Medulla oblongata (tissue), 1 donor: Measurements from ENCODE around the gene USP47.

ENCODE experiments used
- DNase-seq: peaks from one replicate; pipeline ENCODE4 v3.0.0-alpha.2; 2015; ENCODE audit errors: extremely low spot score

Gene USP47

DNA sequence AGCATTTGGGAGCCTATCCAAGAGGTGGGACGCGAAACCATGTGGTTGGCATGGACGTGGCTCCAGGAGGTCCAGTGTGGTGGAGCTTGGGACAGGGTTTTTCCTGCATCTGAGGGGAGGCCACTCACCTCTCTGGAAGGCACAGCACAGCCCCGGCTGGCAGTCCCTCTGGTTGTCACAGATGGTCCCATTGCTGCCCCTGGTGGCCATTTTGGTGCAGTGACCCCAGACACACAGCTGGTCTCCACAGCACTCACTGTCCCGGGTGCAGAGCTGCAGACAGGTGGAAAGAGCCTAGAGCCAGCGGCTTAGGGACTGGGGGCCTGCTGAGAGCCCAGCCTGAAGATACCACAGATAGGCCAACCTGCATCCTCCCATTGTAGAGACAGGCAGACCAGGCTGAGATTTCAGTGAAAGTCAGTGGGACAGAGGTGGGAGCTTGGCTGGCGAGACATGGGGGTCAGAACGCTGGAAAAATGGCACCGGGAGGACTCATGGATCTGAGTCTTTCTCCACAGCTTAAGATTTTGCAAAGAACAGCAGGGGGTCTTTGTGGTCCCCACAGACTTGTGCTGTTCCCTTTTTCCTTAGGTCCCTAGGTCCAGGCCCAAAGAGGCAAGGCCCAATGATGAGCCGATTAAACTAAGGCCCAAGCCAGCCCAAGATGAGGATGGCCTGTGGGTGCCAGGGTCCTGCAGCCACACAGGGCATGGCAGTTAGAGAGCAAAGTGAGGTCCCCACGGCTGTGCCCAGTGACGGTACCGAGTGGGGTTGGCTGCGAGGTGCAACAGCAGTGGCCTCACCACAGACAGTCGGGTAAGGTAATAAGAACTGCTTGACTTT, 125.3 kb downstream of the USP47 start:
- DNase-seq, result peak; percentile 80

DNA sequence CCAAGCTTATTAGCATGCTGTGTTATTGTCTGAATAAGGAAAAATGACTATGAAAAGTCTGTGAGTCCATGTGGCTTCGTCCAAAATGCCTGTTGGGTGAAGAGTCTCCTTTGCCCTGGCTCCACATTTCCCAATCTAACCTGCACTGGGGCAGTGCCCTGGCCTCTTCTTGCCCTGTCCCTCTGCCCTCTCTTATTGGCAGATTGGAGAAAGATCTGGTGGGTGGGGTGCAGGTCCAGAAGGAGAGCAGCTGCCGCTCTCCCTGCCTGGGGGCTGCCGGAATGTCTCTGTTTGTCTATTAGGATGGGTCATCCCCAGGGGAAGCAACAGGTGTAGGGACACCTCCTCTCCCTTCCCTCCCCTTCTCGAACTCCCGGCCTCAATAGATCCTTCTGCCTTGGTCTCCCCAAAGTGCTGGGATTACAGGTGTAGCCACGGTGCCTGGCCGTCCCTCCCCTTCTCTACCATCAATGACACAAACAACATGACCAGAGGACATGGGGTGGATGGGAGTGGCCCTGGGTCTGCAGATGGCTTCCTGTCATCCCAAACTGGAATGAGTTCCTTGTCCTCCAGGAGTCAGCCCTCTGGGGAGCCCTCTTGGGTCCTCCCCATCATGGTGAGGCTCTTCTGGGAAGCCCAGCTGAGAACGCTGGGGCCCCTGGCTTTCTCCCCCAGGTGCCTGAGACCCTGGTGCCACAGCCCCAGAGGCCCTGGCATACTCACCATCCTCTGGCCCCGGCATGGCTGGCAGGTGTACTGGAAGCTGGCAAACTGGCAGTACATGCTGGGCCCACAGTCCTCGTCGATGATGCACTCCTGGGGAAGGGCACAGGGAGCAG, 126.1 kb downstream of the USP47 start:
- DNase-seq, result no peak

GRCh38 chr11:11968511-11969280, 126.9 kb downstream of the USP47 start:
- DNase-seq, result no peak

DNA sequence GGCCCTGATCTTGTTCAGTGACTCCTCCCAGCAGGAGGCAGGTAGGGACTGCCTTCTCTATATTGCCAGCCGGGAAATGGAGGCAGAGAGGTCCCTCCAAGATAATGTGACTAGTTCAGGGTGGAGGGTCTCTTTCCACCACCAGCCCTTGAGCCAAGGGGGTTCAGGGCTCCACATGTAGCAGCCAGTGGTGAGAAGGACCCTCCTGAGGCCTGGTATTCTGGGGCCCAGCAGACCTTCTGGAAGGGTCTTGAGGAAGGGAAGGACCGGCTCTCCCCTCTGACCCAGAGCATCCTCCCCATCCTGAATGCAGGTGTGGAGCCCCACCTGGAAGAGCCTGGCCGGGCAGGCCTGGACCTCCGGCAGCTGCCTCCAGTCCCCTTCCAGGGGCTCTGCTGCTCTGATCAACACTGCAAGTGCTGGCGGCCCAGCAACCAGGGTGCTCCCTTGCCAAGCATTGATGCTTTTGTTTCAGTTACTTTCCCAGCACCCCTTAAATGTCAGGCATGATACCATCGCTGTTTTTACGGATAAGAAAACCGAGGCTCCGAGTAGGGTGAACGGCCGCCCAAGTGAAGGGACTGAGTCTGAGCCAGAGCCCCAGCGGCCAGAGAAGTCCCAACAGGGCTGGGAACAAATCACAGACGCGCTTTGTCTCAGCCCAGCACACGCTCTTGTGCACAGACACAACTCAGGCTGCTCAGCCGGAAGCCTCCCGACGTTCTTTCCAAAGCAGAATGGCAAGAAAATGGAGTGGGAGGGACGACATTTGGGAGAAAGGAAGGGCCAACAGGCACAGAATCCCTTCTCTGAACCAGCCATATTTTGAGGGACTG, 127.8 kb downstream of the USP47 start:
- peak; percentile 82 for DNase-seq

- DNase-seq, result no peak
These were observed 128.8 kb downstream of the USP47 start for GRCh38 chr11:11970556-11970955.

- no peak for DNase-seq
These were observed 130.3 kb downstream of the USP47 start for GRCh38 chr11:11971906-11972547.

GRCh38 chr11:11972730-11973341, 131.1 kb downstream of the USP47 start:
- DNase-seq, result no peak

GRCh38 chr11:11973361-11973800, 131.6 kb downstream of the USP47 start:
- peak; percentile 95 for DNase-seq

DNA sequence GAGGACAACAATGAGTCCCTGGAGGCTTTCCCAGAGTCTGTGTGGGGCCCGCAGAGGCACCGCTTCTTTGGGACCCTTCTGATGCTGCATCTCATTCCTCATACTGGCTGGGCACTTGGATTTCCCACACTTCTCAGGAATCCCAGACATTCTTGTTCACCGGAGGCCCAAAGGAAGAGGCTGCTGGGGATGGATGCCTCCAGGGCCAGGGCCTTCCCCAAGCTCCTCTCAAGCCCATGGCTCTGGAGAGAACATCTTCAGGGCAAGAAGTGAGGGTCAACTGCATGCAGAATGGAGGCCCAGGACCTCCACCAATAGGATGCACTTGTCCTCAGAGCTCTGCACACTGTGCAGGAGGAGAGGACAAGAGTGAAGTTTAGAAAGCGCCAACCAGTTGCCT, 132.1 kb downstream of the USP47 start:
- DNase-seq, result no peak

DNA sequence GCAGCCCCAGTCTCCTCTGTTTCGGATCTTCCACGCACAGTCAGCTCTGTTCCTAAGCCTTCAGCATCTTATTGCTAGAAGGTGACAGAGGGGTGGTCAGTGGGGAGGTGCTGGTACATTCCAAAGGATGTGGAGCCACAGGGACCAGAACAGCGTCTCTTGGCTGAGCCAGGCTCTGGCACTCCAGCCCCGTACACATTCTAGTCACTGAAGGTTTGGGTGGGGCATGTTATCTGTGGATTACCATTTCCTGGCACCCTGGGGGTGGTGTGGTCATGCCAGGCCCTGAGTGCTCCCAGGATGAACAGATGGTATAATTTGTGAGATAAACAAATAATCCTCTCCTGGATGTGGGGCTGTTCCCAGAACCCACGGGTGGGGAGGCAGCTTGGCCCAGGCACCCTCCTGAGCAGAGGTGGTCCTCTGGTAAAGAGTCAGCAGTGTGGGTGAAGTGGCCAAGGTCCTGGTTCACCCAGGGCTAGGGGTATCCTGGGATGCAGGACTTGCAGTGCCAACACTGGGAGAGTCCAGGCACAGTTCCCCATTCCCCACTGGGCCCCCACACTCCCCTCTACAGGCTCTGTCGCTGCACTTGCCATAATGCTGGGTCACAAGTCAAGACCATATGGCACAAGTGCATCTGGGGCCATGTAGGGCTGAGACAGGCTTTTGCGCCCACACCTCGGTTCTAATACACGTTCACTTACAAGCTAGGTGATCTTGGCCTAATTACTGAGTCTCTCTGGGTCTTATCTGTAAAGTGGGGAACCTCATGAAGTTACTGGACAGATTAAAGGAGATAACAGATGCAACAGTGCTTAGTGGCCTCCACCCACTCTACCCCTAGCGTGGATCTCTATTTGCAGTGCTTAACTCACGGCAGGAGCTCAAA, 133.7 kb downstream of the USP47 start:
- no peak for DNase-seq

DNA sequence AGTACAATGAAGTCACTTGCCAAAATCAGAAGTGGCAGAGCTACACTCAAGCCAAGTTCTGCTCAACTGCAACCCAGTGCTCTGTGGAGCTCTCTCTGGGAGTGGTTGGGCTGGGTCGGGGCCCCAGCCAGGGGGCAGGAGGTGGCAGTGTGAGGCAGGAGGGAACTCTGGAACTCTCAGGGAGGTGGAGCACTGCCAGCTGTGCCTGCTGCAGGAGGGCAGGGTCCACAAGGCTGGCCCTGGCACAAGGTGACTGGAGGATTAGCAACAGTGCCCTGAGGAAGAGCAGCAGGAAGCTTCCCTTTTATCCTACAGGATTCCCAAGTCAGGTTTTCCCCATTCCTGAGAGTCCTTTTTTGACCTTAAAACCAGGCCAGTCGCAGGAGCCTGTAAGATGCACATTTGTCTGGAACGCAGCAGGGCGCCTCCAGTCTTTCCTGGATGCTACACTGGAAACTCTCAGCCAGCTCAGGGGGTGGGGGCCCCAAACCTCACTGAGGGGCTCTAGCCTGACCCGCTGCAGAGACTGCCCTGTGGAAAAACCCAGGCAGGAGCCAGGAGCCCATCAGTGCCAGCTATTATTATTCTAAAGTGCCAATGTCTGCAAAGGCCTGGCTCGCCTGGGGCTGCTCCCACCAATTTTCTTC, 134.8 kb downstream of the USP47 start:
- DNase-seq, result peak; percentile 34

GRCh38 chr11:11977206-11977938, 135.6 kb downstream of the USP47 start:
- peak; percentile 42 for DNase-seq

- no peak for DNase-seq
These were observed 136.4 kb downstream of the USP47 start for GRCh38 chr11:11978098-11978637.

DNA sequence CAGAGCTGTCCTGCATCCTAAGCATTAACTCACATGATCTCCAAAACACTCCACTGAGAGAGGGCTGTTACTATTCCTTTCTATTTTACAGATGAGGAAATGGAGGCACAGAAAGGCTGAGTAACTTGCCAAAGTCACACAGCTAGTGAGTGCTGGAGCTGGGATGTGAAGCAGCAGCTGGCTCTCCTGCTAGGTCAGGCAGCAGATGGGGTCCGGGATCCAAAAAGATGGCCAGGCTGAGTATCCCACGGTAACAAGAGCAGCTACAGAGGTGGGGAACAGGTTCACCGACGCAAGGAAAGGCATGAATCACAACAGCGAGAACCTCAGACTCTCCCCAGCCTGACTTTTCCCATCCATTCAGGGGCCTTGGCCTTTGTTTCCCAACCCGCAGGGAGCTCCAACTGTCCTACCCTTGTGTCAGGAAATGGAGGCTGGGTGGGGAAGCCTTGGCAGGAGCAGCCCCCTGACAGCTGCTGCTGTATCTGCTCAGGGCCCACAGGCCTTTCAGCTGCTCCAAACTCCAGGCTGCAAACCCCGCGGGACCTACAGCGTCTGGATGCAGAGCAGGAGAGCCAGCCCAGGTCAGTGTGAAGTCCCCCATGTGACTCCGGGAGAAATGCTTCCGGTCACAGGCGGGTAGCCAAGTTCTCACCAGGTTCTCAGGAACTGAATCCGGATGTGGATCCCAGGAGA, 137.2 kb downstream of the USP47 start:
- DNase-seq, result no peak

DNA sequence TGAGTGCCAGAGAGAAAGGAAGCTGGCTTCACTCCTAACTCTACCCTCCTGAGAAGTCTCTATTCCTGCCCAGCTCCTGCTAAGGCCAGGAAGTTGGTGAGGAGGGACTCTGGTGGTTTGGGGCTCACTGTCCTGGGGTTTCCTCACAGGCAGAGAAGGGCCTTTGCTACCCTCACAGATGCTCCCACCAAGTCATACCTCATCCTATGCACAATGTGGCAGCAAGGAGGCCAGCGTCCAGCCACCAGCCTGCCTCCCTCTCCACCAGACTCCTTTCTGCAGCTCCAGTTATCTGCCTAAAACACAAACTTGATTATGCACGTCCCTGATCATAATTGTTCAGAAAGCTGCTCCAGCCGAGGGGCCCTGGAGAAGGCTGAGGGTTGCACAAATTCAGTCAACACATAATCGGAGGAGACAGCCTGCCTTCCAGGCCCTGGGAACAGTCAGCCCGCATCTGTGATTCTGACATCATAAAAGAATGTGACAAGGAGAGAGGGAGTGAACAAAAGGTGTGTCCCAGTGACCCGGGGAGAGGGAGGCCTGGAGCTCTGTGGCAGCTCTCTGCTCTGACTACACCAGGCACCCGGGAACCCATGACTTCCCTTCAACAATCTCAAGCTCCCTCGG, 137.8 kb downstream of the USP47 start:
- no peak for DNase-seq

- DNase-seq, result no peak
These were observed 138.4 kb downstream of the USP47 start for GRCh38 chr11:11980200-11980599.
